Measurements from ENCODE around the gene PDE4B.

The PDE4B gene

DNA sequence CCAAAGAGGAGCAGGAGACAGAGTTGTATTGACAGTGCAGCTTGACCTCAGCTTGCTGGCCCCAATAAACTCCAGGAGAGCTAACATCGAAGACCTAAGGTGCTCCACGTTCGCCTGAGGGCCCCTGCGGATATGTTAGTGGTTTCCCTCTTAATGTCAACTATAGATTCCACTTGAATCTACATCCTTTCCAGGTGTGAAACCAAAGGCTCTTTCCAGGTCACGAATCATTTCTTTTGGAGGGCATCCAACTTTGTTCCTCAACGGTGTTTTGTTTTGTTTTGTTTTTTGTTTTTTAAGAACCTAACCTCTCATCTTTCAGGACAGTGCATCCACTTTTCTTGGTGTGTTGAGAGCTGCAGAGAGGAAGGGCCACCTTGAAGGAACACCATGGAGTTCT lies 473.7 kb downstream of the PDE4B start:
- no peak overlapping the region for H3K4me3 ChIP-seq (ENCODE audit: control insufficient read depth, low read depth, low read length)
- DNase-seq (ENCODE audit: low read depth): no peak
- TF ChIP-seq, protein P1, sequence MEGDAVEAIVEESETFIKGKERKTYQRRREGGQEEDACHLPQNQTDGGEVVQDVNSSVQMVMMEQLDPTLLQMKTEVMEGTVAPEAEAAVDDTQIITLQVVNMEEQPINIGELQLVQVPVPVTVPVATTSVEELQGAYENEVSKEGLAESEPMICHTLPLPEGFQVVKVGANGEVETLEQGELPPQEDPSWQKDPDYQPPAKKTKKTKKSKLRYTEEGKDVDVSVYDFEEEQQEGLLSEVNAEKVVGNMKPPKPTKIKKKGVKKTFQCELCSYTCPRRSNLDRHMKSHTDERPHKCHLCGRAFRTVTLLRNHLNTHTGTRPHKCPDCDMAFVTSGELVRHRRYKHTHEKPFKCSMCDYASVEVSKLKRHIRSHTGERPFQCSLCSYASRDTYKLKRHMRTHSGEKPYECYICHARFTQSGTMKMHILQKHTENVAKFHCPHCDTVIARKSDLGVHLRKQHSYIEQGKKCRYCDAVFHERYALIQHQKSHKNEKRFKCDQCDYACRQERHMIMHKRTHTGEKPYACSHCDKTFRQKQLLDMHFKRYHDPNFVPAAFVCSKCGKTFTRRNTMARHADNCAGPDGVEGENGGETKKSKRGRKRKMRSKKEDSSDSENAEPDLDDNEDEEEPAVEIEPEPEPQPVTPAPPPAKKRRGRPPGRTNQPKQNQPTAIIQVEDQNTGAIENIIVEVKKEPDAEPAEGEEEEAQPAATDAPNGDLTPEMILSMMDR (IDR thresholded peaks at IDR 0.05; ENCODE audit: control insufficient read depth, insufficient read depth, low read depth, low read length, missing control alignments): no peak

DNA sequence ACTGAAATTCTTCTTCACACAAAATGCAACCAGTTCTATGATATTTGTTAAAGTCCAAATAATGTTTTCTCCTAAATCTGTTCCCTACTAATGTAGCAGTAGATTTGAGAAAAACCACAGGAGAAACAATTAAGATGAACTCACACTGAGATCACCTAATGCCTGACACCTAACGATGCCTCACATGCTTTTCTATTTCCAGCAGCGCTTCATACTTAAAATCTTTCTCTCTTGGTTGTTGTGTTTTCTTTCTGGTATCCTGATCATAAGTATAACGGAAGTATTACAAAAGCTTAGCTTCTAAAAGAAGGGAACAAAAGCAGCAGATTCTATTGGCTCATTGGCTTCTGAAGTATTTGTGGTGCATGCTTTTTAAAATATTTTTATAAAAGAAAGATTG lies 474.1 kb downstream of the PDE4B start:
- TF ChIP-seq, protein P1 (IDR thresholded peaks at IDR 0.05; ENCODE audit: control insufficient read depth, insufficient read depth, low read depth, low read length, missing control alignments): no peak
- DNase-seq (ENCODE audit: low read depth): no peak
- H3K4me3 ChIP-seq (ENCODE audit: control insufficient read depth, low read depth, low read length): no peak overlapping the region

DNA sequence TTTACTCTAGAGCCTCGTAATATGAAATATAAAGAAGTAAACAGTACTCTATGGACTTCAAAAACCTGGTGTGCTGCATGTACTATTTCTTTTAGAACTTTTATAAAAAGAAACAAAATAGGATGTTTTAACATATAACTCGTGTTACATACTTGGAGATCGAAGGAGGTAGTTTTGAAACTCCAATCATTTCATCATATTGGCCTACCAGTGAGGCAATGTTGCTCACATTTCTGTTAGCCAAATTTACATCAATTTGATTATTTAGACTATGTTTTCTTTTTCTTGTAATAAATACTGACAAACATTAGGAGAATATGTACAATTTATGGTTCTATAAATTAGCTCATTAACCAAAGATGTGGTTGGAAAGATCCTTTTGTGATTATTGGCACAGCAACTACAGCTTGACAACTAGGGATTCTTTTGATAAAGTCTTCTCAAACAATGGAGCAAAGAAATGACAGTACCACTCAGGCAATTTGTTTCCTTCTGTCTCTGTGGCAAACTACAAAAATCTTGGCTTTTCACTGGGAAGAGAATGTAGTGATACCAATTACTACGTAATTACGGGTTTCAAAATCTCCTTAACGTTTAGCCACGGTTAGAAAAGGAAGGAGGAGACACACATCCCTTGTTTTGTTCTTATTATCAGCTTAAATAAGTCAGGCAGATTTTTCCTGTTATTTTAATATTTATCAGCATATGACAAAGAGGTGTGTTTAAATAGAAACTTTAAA lies 474.7 kb downstream of the PDE4B start:
- TF ChIP-seq, protein P1 (IDR thresholded peaks at IDR 0.05; ENCODE audit: control insufficient read depth, insufficient read depth, low read depth, low read length, missing control alignments): no peak
- DNase-seq (ENCODE audit: low read depth): no peak
- no peak overlapping the region for H3K4me3 ChIP-seq (ENCODE audit: control insufficient read depth, low read depth, low read length)

DNA sequence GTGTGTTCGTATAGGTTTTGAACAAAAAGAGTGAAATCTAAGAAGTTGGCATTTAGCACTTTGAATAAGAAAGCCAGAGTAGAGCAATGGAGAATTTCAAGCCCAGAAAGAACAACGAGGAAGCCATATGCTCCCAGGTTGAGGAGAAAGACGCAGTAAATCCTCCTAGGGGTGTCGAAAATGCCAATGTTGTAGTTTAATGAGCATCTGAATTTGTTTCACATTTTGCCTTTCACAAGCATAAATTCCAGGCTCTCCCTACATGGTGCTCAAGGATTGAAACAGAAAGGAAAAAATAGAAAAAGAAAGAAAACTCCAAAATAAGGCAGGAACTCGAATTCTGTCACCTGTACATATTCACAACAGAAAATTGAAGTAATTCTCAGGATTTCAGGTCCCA lies 476.5 kb downstream of the PDE4B start:
- TF ChIP-seq, protein P1 (IDR thresholded peaks at IDR 0.05; ENCODE audit: control insufficient read depth, insufficient read depth, low read depth, low read length, missing control alignments): no peak
- no peak overlapping the region for H3K4me3 ChIP-seq (ENCODE audit: control insufficient read depth, low read depth, low read length)
- no peak for DNase-seq (ENCODE audit: low read depth)

DNA sequence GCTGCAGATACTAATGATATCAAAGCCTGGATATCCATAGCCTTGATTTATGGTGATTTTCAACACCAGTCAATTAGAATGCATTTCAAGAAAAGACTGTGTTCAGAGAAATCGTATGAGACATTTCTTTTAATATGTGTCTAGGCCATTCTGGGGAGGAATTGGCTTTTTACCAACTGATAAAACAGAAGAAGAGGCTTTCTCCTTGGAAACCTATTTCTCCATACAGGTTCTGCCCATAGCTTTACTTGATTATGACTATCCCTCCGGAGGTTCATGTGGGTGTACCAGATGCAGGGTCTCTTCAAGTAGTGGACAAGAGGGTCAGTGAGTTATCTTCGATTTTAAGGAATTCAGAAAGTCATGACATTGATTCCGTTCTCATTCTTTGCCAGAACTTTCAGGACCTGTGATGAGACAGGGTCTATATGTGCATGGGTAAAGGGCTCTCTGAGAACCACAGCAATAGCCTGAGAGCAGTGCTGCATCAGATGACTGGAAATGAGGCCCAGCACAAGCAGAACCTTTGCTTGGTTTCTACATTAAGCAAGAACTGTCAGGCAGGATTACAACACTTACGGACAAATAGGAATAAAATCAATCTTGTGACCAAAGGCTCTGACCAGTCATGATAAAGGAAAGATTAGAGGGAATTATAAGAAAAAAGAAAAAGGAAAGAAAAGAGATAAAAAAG lies 477.6 kb downstream of the PDE4B start:
- H3K4me3 ChIP-seq (ENCODE audit: control insufficient read depth, low read depth, low read length): no peak overlapping the region
- no peak for DNase-seq (ENCODE audit: low read depth)
- TF ChIP-seq, protein P1 (IDR thresholded peaks at IDR 0.05; ENCODE audit: control insufficient read depth, insufficient read depth, low read depth, low read length, missing control alignments): no peak

DNA sequence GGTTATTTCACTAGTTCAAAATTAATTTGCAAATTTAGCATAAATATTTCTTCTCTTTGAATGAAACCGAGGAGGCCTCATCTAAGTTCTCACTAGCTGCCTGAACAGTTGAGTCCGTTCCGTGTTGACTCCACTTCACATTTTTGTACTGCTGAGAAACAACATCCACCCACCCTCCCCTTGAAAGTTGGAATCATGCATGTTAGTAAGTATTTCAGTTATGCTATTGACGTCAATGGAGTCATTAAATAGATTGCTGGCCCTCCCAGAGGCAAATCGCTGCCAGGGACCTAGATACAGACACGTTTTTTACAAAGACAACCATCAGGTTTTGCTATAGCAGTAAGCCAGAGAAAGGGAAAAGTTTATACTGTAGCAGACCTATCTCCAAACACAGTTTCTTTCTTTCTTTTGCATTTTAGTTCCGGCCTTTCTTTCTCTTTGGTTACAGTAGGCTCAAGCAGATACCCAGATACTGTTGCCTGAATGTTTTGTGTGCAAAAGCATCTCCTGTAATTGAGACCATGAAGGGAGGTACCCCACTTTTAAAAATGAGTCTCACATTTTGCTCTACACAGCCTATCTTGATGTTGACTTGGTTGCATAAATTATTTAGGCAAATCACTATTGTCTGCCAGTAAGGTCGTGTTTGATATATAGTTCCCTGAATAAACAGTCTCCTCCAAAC lies 478.7 kb downstream of the PDE4B start:
- no peak overlapping the region for H3K4me3 ChIP-seq (ENCODE audit: control insufficient read depth, low read depth, low read length)
- DNase-seq (ENCODE audit: low read depth): peak; percentile 99
- TF ChIP-seq, protein P1 (IDR thresholded peaks at IDR 0.05; ENCODE audit: control insufficient read depth, insufficient read depth, low read depth, low read length, missing control alignments): no peak

Measured in AG09309 (cell line).